ENCODE measurements around the gene PRDM13.
"Not testable (repeated sequence)": the region's sequence is repeated elsewhere in the genome, so short reads cannot be mapped to it uniquely, and the experiment has no call there.

PRDM13 gene

GRCh38 chr6:99637629-99638028 is 31.0 kb downstream of the PRDM13 start:
- H4K20me1 ChIP-seq (ENCODE audit: insufficient read depth, low read length, poor library complexity, severe bottlenecking): no peaks in the 10 kb centered on the region
- TF ChIP-seq, protein P1, sequence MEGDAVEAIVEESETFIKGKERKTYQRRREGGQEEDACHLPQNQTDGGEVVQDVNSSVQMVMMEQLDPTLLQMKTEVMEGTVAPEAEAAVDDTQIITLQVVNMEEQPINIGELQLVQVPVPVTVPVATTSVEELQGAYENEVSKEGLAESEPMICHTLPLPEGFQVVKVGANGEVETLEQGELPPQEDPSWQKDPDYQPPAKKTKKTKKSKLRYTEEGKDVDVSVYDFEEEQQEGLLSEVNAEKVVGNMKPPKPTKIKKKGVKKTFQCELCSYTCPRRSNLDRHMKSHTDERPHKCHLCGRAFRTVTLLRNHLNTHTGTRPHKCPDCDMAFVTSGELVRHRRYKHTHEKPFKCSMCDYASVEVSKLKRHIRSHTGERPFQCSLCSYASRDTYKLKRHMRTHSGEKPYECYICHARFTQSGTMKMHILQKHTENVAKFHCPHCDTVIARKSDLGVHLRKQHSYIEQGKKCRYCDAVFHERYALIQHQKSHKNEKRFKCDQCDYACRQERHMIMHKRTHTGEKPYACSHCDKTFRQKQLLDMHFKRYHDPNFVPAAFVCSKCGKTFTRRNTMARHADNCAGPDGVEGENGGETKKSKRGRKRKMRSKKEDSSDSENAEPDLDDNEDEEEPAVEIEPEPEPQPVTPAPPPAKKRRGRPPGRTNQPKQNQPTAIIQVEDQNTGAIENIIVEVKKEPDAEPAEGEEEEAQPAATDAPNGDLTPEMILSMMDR (conservative IDR thresholded peaks at IDR 0.05; ENCODE audit: low read length): no peak
- TF ChIP-seq EZH2phosphoT487 (IDR thresholded peaks at IDR 0.05; ENCODE audit: borderline replicate concordance): no peak
- H3K9me3 ChIP-seq (ENCODE audit: insufficient read depth, low read depth, low read length): no peaks in the 10 kb centered on the region
- no peaks in the 10 kb centered on the region for H3K79me2 ChIP-seq (ENCODE audit: insufficient read depth, low read length)
- H2AFZ ChIP-seq (ENCODE audit: low read length): no peak overlapping the region
- H3K27me3 ChIP-seq (ENCODE audit: insufficient read depth, low read length, poor library complexity, severe bottlenecking): peaks cover 4% of the 10 kb centered on the region
- no peaks in the 10 kb centered on the region for H3K36me3 ChIP-seq (ENCODE audit: insufficient read depth, low read length)
- no peak overlapping the region for H3K9ac ChIP-seq (ENCODE audit: low read depth, low read length, poor library complexity, severe bottlenecking)
- no peaks in the 10 kb centered on the region for H3K4me1 ChIP-seq (ENCODE audit: insufficient read depth, low read length, poor library complexity, severe bottlenecking)
- no peaks in the 10 kb centered on the region for H3K9me2 ChIP-seq (replicated peaks; ENCODE audit: low read depth, low read length)
- no peak overlapping the region for H3K4me3 ChIP-seq (ENCODE audit: low read length, poor library complexity, severe bottlenecking)
- H3F3A ChIP-seq (ENCODE audit: low read depth): no peaks in the 10 kb centered on the region
- H3K4me2 ChIP-seq (ENCODE audit: low read depth, low read length, poor library complexity, severe bottlenecking): no peak overlapping the region

GRCh38 chr6:99638358-99638757 is 31.7 kb downstream of the PRDM13 start:
- not testable (repeated sequence) for H3K9me2 ChIP-seq (replicated peaks; ENCODE audit: low read depth, low read length); H3K9me3 ChIP-seq (ENCODE audit: insufficient read depth, low read depth, low read length); H3K9ac ChIP-seq (ENCODE audit: low read depth, low read length, poor library complexity, severe bottlenecking)

DNA sequence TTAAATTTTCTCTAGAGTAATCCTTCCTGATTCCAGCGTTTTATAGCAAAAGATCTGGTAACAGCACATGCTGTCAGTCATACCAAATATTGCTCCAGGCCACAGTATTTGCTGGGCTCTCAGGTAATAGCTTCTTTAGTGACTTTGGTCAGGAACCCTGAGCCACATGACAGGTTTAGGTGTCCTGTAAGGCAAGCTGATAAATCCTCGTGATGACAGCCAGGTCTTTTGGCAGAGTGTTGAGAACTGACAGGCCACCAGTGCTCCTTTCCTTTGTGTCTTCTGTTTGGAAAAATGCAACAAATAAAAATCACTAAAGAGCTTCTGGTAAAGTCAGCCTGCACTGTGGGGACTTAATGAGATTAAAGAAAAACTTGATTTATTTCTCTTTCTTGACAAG is 34.6 kb downstream of the PRDM13 start:
- Histone ChIP-seq H3K9ac (ENCODE audit: low read depth, low read length, poor library complexity, severe bottlenecking) (no peak overlapping the region), H3K9me3 (ENCODE audit: insufficient read depth, low read depth, low read length) (no peaks in the 10 kb centered on the region), H4K20me1 (ENCODE audit: insufficient read depth, low read length, poor library complexity, severe bottlenecking) (no peaks in the 10 kb centered on the region), H3K4me3 (ENCODE audit: low read length, poor library complexity, severe bottlenecking) (no peak overlapping the region), H3F3A (ENCODE audit: low read depth) (no peaks in the 10 kb centered on the region), H3K79me2 (ENCODE audit: insufficient read depth, low read length) (no peaks in the 10 kb centered on the region), H3K27me3 (ENCODE audit: insufficient read depth, low read length, poor library complexity, severe bottlenecking) (no peaks in the 10 kb centered on the region), H3K4me1 (ENCODE audit: insufficient read depth, low read length, poor library complexity, severe bottlenecking) (no peaks in the 10 kb centered on the region), H3K36me3 (ENCODE audit: insufficient read depth, low read length) (no peaks in the 10 kb centered on the region), H3K4me2 (ENCODE audit: low read depth, low read length, poor library complexity, severe bottlenecking) (no peak overlapping the region), H3K9me2 (replicated peaks; ENCODE audit: low read depth, low read length) (no peaks in the 10 kb centered on the region), H2AFZ (ENCODE audit: low read length) (no peak overlapping the region)
- TF ChIP-seq, protein P1 (conservative IDR thresholded peaks at IDR 0.05; ENCODE audit: low read length): no peak
- TF ChIP-seq EZH2phosphoT487 (IDR thresholded peaks at IDR 0.05; ENCODE audit: borderline replicate concordance): no peak

More at GRCh38 chr6:99638358-99638757, 31.7 kb downstream of the PRDM13 start:
- not testable (repeated sequence) for H3K79me2 ChIP-seq (ENCODE audit: insufficient read depth, low read length); H2AFZ ChIP-seq (ENCODE audit: low read length); H3F3A ChIP-seq (ENCODE audit: low read depth); H4K20me1 ChIP-seq (ENCODE audit: insufficient read depth, low read length, poor library complexity, severe bottlenecking); H3K4me2 ChIP-seq (ENCODE audit: low read depth, low read length, poor library complexity, severe bottlenecking); H3K4me1 ChIP-seq (ENCODE audit: insufficient read depth, low read length, poor library complexity, severe bottlenecking); H3K27me3 ChIP-seq (ENCODE audit: insufficient read depth, low read length, poor library complexity, severe bottlenecking); H3K36me3 ChIP-seq (ENCODE audit: insufficient read depth, low read length); H3K4me3 ChIP-seq (ENCODE audit: low read length, poor library complexity, severe bottlenecking)

DNA sequence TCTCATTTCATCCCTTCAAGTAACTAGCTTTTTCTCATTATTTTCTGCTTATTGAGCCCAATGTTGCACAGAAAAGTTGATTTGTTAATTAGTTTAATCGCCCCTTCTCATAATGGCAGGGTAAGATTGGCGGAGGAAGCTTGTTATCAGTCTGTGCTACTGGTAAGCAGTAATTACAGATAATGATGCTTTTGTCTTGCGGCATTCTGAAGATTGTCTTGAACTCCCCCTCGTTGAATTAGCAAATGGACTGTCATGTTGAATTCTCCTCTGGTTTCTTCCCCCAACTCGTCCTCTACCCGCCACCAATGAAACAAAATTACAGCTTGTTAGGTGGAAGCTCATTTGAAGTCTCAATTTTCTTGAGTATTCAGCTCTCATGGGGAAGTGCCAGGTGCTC is 39.4 kb downstream of the PRDM13 start:
- H3K79me2 ChIP-seq (ENCODE audit: insufficient read depth, low read length): no peaks in the 10 kb centered on the region
- H3K27me3 ChIP-seq (ENCODE audit: insufficient read depth, low read length, poor library complexity, severe bottlenecking): no peaks in the 10 kb centered on the region
- no peak overlapping the region for H3K4me2 ChIP-seq (ENCODE audit: low read depth, low read length, poor library complexity, severe bottlenecking)
- H3K4me3 ChIP-seq (ENCODE audit: low read length, poor library complexity, severe bottlenecking): no peak overlapping the region
- H2AFZ ChIP-seq (ENCODE audit: low read length): no peak overlapping the region
- no peak overlapping the region for H3K9ac ChIP-seq (ENCODE audit: low read depth, low read length, poor library complexity, severe bottlenecking)
- no peaks in the 10 kb centered on the region for H3K36me3 ChIP-seq (ENCODE audit: insufficient read depth, low read length)
- no peaks in the 10 kb centered on the region for H3K4me1 ChIP-seq (ENCODE audit: insufficient read depth, low read length, poor library complexity, severe bottlenecking)
- no peaks in the 10 kb centered on the region for H3K9me3 ChIP-seq (ENCODE audit: insufficient read depth, low read depth, low read length)
- no peaks in the 10 kb centered on the region for H4K20me1 ChIP-seq (ENCODE audit: insufficient read depth, low read length, poor library complexity, severe bottlenecking)
- no peaks in the 10 kb centered on the region for H3F3A ChIP-seq (ENCODE audit: low read depth)
- H3K9me2 ChIP-seq (replicated peaks; ENCODE audit: low read depth, low read length): no peaks in the 10 kb centered on the region
- TF ChIP-seq EZH2phosphoT487 (IDR thresholded peaks at IDR 0.05; ENCODE audit: borderline replicate concordance): no peak

DNA sequence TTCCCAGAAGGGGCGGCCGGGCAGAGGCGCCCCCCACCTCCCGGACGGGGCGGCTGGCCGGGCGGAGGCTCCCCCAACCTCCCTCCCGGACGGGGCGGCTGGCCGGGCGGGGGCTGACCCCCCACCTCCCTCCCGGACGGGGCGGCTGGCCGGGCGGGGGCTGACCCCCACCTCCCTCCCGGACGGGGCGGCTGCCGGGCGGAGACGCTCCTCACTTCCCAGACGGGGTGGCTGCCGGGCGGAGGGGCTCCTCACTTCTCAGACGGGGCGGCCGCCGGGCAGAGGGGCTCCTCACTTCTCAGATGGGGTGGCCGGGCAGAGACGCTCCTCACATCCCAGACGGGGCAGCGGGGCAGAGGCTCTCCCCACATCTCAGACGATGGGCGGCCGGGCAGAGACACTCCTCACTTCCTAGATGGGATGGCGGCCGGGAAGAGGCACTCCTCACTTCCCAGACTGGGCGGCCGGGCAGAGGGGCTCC is 43.5 kb downstream of the PRDM13 start:
- not testable (repeated sequence) for H3K36me3 ChIP-seq (ENCODE audit: insufficient read depth, low read length); H2AFZ ChIP-seq (ENCODE audit: low read length)

More for the DNA sequence above, 43.5 kb downstream of the PRDM13 start:
- H3K79me2 ChIP-seq (ENCODE audit: insufficient read depth, low read length); H3K9me3 ChIP-seq (ENCODE audit: insufficient read depth, low read depth, low read length); H4K20me1 ChIP-seq (ENCODE audit: insufficient read depth, low read length, poor library complexity, severe bottlenecking); H3K4me1 ChIP-seq (ENCODE audit: insufficient read depth, low read length, poor library complexity, severe bottlenecking); H3K9ac ChIP-seq (ENCODE audit: low read depth, low read length, poor library complexity, severe bottlenecking); H3K4me3 ChIP-seq (ENCODE audit: low read length, poor library complexity, severe bottlenecking); H3K4me2 ChIP-seq (ENCODE audit: low read depth, low read length, poor library complexity, severe bottlenecking); H3F3A ChIP-seq (ENCODE audit: low read depth); H3K9me2 ChIP-seq (replicated peaks; ENCODE audit: low read depth, low read length); H3K27me3 ChIP-seq (ENCODE audit: insufficient read depth, low read length, poor library complexity, severe bottlenecking): not testable (repeated sequence)
